Spleen (tissue), 11 donors: ENCODE results near the gene TRIM43B. TPM values are rescaled to one million over a fixed set of nuclear protein-coding genes. Genes with fewer than 3 reads are reported as not detected.
"Not testable (repeated sequence)": the region's sequence is repeated elsewhere in the genome, so short reads cannot be mapped to it uniquely, and the experiment has no call there.

ENCODE experiments used
- DNase-seq: peaks from one replicate; pipeline ENCODE4 v3.0.0-alpha.2; 2020
- H3K27ac ChIP-seq, 8 donors: fragments of 200-600 bp; sonication (generic) in 7 of 8; 1 replicate in 4 of 8; 2 replicates in 4 of 8; pipeline versions ENCODE4 v1.5.0 to v1.8.0; 2016 to 2021; ENCODE audit warnings: inconsistent platforms in 4 of 8, mild to moderate bottlenecking in 4 of 8, moderate library complexity in 1 of 8
- H3K27me3 ChIP-seq, 7 donors: fragments of 200-600 bp; sonication (generic) in 6 of 7; replicated peaks in 1 of 7; 1 replicate in 4 of 7; 2 replicates in 3 of 7; pipeline versions ENCODE4 v1.5.0 to v1.8.0; 2016 to 2021; ENCODE audit warnings: inconsistent platforms in 3 of 7, mild to moderate bottlenecking in 1 of 7
- H3K36me3 ChIP-seq, 6 donors: fragments of 200-600 bp; sonication (generic) in 5 of 6; 1 replicate in 4 of 6; 2 replicates in 2 of 6; pipeline versions ENCODE4 v1.5.0 to v1.8.0; 2016 to 2021; ENCODE audit warnings: inconsistent platforms in 2 of 6
- H3K4me1 ChIP-seq, 6 donors: fragments of 200-600 bp; sonication (generic) in 5 of 6; 1 replicate in 3 of 6; 2 replicates in 3 of 6; pipeline versions ENCODE4 v1.5.0 to v1.8.0; 2016 to 2021; ENCODE audit warnings: inconsistent platforms in 3 of 6
- H3K4me3 ChIP-seq, 8 donors: fragments of 200-600 bp; sonication (generic) in 7 of 8; 1 replicate in 4 of 8; 2 replicates in 4 of 8; pipeline versions ENCODE4 v1.5.0 to v1.8.0; 2016 to 2021; ENCODE audit warnings: inconsistent platforms in 4 of 8, mild to moderate bottlenecking in 4 of 8, moderate library complexity in 2 of 8
- H3K9me3 ChIP-seq, 8 donors: fragments of 200-600 bp; sonication (generic) in 7 of 8; 1 replicate in 4 of 8; 2 replicates in 4 of 8; pipeline versions ENCODE4 v1.5.0 to v1.8.0; 2016 to 2021; ENCODE audit warnings: inconsistent platforms in 4 of 8
- POLR2A ChIP-seq, 3 donors: fragments of 450-650 bp; IDR thresholded peaks; one replicate each; pipeline ENCODE4 v1.5.1; 2017; ENCODE audit warnings: antibody characterized with exemption in 3 of 3, mild to moderate bottlenecking in 1 of 3
- POLR2AphosphoS5 ChIP-seq, 3 donors: sonication (generic); formaldehyde crosslinking; IDR thresholded peaks; one replicate each; pipeline ENCODE4 v1.5.1; 2017; ENCODE audit warnings: antibody characterized with exemption in 3 of 3
- WGBS, 5 donors: extraction: QIAGEN DNeasy Blood & Tissue Kit in 3 of 5; methylation state at CpG; one replicate each; pipeline versions ENCODE4 v1.1.5 to v1.1.7; 2013 to 2018; 5-methylcytosine and 5-hydroxymethylcytosine counted together
- intact Hi-C: fragments of 100-400 bp; cut with DNase I; formaldehyde crosslinking; loops from one replicate; pipeline ENCODE4 v1.15.0; 2023; ENCODE audit warnings: low total_unique reads
- polyA plus RNA-seq, 3 donors: library from polyadenylated mRNA; stranded (reverse); fragments of 200-250 nt; gene quantifications; one replicate each; pipeline ENCODE4 v1.2.1, GENCODE V29; 2013
- total RNA-seq, 7 donors: library from RNA; depleted of rRNA in 3 of 7; stranded (reverse); fragments of >200 nt in 3 of 7; fragmentation: NEBNext Ultra II Directional in 4 of 7; extraction: Animal tissue kit (Norgen Biotek cat#: 25700) in 4 of 7; gene quantifications; one replicate each; pipeline versions ENCODE4 v1.1.0 to v1.2.1, GENCODE V29; 2016 to 2021
- TF ChIP-seq, protein P1 (sequence below), 11 experiments: fragments of 200-600 bp in 7 of 11; fragments of 450-650 bp in 4 of 11; sonication (generic) in 4 of 11; IDR thresholded peaks in 8 of 11; conservative IDR thresholded peaks in 3 of 11; 1 replicate in 7 of 11; 2 replicates in 4 of 11; pipeline versions ENCODE4 v1.4.0 to v1.8.0; 2016 to 2021; ENCODE audit warnings: antibody characterized with exemption in 11 of 11, inconsistent platforms in 4 of 11, mild to moderate bottlenecking in 1 of 11
- donor health status: healthy with polysubstance abuse.
- donor health status: DM: no; HTN: no; CAD: no; lungs with moderate emphysema.
- donor health status: DM: no; HTN: no; CAD: no.
- donor health status: Bipolar disorder and iron deficiency.
- donor health status: healthy.
- donor health status: DM: no; HTN: no; CAD: no.
- donor health status: DM: yes; HTN: yes; CAD: no.

The TRIM43B gene
- total and polyA plus RNA-seq, 10 donors: not detected

DNA sequence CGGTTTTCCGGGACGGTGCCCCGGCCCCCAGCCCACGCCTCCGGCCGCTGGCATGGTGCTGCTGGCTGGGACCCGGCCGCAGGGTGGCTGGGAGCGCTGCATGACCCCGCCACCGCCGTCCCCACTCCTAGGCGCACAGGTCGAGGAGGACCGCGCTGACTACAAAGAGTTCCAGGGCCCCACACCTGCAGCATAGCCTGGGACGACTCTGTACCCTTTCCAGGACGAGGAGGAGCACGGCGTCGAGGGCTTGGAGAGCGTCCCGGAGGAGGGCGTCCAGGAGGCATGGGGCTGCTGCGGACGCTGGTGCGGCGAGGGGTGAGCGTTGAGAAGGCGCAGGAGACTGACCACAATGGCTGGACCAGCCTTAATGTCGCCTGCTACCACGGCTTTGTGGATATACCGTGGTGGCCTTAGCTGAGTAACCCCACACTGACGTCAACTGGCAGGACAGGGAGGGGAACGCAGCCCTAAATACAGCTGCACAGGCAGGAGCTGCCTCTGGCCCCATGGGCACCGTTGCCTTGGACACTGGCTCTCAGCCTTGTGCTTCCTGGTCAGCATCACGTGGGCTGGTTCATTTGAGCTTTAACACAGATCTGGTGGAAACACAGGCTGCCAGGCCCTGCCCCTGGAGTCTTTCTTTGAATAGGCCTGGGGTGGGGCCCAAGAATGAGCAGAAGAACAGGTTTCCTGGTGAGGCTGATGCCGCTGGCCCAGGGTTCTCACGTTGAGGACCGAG lies 40.9 kb upstream of the TRIM43B start:
- no peak for DNase-seq
- H3K4me1 ChIP-seq: peaks cover 0 to 31% (median 16%) of the 10 kb centered on the region in 6 donors
- H3K27me3 ChIP-seq: peaks cover 0 to 12% (median 0%) of the 10 kb centered on the region in 7 donors
- H3K27ac ChIP-seq: peak overlapping the region in 1 of 8 donors; percentile 75
- H3K36me3 ChIP-seq: peaks cover 0 to 6% (median 0%) of the 10 kb centered on the region in 6 donors
- TF ChIP-seq POLR2AphosphoS5 (IDR thresholded peaks at IDR 0.05): no peak
- TF ChIP-seq POLR2A (IDR thresholded peaks at IDR 0.05): no peak
- TF ChIP-seq, protein P1, sequence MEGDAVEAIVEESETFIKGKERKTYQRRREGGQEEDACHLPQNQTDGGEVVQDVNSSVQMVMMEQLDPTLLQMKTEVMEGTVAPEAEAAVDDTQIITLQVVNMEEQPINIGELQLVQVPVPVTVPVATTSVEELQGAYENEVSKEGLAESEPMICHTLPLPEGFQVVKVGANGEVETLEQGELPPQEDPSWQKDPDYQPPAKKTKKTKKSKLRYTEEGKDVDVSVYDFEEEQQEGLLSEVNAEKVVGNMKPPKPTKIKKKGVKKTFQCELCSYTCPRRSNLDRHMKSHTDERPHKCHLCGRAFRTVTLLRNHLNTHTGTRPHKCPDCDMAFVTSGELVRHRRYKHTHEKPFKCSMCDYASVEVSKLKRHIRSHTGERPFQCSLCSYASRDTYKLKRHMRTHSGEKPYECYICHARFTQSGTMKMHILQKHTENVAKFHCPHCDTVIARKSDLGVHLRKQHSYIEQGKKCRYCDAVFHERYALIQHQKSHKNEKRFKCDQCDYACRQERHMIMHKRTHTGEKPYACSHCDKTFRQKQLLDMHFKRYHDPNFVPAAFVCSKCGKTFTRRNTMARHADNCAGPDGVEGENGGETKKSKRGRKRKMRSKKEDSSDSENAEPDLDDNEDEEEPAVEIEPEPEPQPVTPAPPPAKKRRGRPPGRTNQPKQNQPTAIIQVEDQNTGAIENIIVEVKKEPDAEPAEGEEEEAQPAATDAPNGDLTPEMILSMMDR (IDR thresholded peaks at IDR 0.05 in 8 of 11, conservative IDR thresholded peaks at IDR 0.05 in 3 of 11): no peak
- WGBS, 5 donors: 83 to 93% (median 90%) methylated on average over 36 to 41 of the region's 41 CpGs
- peak overlapping the region in 6 of 8 donors; percentile 42 to 91 (median 65) for H3K4me3 ChIP-seq
- intact Hi-C loops: no loop called here
- H3K9me3 ChIP-seq: no peaks in the 10 kb centered on the region

DNA sequence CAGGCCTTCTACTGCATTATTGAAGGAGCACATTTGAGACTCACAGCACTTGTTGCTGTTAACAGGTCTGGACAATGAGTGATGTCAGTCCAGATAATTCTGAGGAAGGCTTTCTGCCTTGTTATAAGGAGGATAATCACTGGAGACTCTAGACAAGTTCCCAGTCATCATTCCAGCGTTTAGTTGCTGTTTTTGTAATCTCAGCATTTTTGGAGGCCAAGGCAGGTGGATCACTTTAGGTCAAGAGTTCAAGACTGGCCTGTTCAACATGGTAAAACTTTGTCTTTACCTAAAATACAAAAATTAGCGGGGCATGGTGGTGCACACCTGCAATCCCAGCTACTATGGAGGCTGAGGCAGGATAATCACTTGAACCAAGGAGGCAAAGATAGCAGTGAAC lies 39.6 kb upstream of the TRIM43B start:
- TF ChIP-seq POLR2AphosphoS5 (IDR thresholded peaks at IDR 0.05): no peak
- TF ChIP-seq, protein P1 (IDR thresholded peaks at IDR 0.05 in 8 of 11, conservative IDR thresholded peaks at IDR 0.05 in 3 of 11): no peak
- no peak for TF ChIP-seq POLR2A (IDR thresholded peaks at IDR 0.05)
- no peaks in the 10 kb centered on the region for H3K9me3 ChIP-seq
- intact Hi-C loops: no loop called here
- DNase-seq: no peak
- H3K27ac ChIP-seq: no peak overlapping the region
- 74 to 92% (median 89%) methylated on average over 2 of the region's 2 CpGs for WGBS, 5 donors
- H3K4me1 ChIP-seq: peaks cover 0 to 31% (median 16%) of the 10 kb centered on the region in 6 donors
- H3K4me3 ChIP-seq: no peak overlapping the region
- no peaks in the 10 kb centered on the region for H3K36me3 ChIP-seq
- peaks cover 0 to 12% (median 0%) of the 10 kb centered on the region in 7 donors for H3K27me3 ChIP-seq

DNA sequence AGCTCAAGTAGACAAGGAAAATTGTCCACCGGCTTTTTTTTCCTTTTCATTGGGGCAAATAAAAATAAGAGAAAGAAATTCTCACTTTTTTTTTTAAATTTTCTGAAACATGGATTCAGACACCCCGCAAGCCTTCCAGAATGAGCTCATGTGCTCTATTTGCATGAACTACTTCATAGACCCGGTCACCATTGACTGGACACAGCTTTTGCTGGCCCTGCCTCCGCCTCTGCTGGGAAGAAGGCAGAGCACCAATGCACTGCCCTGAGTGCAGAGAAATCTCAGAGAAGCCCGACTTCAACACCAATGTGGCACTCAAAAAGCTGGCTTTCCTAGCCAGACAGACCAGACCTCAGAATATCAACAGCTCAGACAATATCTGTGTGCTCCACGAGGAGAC lies 30.2 kb upstream of the TRIM43B start:
- Histone ChIP-seq H3K27ac (no peak overlapping the region), H3K9me3 (no peaks in the 10 kb centered on the region), H3K36me3 (no peaks in the 10 kb centered on the region), H3K27me3 (no peaks in the 10 kb centered on the region), H3K4me1 (no peaks in the 10 kb centered on the region), H3K4me3 (no peak overlapping the region)
- no peak for DNase-seq
- intact Hi-C loops: no loop called here
- WGBS, 5 donors: 74 to 87% (median 81%) methylated on average over 6 of the region's 6 CpGs
- no peak for TF ChIP-seq POLR2A (IDR thresholded peaks at IDR 0.05)
- TF ChIP-seq, protein P1 (IDR thresholded peaks at IDR 0.05 in 8 of 11, conservative IDR thresholded peaks at IDR 0.05 in 3 of 11): no peak
- no peak for TF ChIP-seq POLR2AphosphoS5 (IDR thresholded peaks at IDR 0.05)

DNA sequence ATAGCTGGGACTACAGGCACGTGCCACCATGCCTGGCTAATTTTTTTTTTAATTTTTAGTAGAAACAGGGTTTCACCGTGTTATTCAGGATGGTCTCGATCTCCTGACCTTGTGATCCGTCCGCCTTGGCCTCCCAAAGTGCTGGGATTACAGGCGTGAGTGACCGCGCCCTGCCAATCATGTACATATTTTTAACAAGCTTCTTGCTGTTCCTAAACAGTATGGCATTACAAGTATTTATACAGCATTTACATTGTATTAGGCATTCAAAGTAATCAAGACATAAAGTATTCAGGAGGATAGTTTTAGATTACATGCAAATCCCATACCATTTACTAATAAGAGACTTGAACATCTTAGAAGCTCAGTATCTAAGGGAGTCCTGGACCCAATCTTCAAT lies 29.7 kb upstream of the TRIM43B start:
- H3K4me3 ChIP-seq, H3K4me1 ChIP-seq, H3K27ac ChIP-seq, H3K36me3 ChIP-seq, DNase-seq, H3K9me3 ChIP-seq, H3K27me3 ChIP-seq, intact Hi-C loops: not testable (repeated sequence)
- 82 to 90% (median 84%) methylated on average over 8 of the region's 8 CpGs for WGBS, 5 donors
